ENCODE results near the gene NR3C2.

Gene NR3C2

GRCh38 chr4:148034813-148035212 is 407.4 kb downstream of the NR3C2 start:
- DNase-seq: no peak

GRCh38 chr4:148030193-148030873 is 411.9 kb downstream of the NR3C2 start:
- no peak for DNase-seq

GRCh38 chr4:148029781-148030180 is 412.4 kb downstream of the NR3C2 start:
- DNase-seq: no peak

Measured in T-helper 2 cell (primary cell).